Fibroblast of the aortic adventitia (primary cell): ENCODE measurements around the gene PSMG3. TPM values are rescaled to one million over a fixed set of nuclear protein-coding genes. Genes with fewer than 3 reads are reported as not detected.

Experiments used
- DNase-seq: peaks from one replicate; pipeline ENCODE4 v3.0.0-alpha.2; 2010; ENCODE audit warnings: low read depth
- H3K4me3 ChIP-seq: 2 replicates; pipeline ENCODE4 v1.5.1; 2011; ENCODE audit warnings: low read depth, mild to moderate bottlenecking, control low read depth, low read length, moderate library complexity
- total RNA-seq: library from RNA; depleted of rRNA; stranded (reverse); fragments of >200 nt; gene quantifications from 2 replicates; pipeline ENCODE4 v1.2.3, GENCODE V29; 2012; ENCODE audit warnings: low replicate concordance
- TF ChIP-seq, protein P1 (sequence below): IDR thresholded peaks from 2 replicates; pipeline ENCODE4 v1.5.1; 2011; ENCODE audit warnings: mild to moderate bottlenecking, low read length, control low read depth, inconsistent platforms; ENCODE audit not compliant: insufficient read depth

PSMG3 gene
- total RNA-seq, 1 donor: 20.5 TPM

DNA sequence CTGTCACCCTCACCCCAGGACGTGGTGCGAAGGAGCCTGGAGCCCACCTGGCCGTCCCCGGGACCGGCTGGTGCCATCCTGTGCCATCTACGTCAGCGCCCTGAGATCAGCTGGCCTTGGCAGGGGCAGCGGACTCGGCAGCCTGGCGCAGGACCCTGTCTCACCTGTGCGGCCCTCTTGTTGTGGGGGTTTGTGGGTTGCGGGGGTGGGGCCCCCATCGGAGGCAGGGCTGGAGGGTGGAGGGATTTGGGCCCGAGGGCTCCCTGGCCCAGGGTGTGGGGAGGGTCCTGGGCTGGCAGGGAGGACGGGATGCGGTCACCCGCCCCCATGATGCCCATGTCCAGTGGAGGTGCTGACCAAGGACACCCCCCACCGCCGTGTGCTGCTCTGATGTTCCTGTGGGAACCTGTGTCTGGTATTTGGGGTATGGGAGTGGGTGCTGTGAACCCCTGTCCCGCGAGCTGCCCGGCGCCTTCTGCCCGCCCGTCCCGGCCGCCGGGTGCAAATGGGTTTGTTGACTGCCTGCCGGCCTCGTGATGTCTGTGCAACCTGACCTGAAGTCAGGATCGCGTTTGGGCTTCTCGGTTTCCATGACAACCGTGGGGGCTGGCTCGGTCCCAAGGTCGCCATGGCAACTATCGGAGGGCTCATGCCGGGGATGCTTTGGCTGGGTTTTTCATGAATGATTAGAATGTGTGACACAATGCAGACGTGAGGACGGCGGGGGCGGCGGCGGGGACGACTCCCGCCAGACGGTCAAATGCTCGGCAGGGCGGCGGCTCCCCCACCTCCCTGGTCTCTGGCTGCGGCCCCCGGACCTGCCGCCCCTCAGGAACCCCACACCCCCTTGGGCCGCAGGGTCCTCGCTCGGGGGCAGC lies 32.1 kb downstream of the PSMG3 start:
- TF ChIP-seq, protein P1, sequence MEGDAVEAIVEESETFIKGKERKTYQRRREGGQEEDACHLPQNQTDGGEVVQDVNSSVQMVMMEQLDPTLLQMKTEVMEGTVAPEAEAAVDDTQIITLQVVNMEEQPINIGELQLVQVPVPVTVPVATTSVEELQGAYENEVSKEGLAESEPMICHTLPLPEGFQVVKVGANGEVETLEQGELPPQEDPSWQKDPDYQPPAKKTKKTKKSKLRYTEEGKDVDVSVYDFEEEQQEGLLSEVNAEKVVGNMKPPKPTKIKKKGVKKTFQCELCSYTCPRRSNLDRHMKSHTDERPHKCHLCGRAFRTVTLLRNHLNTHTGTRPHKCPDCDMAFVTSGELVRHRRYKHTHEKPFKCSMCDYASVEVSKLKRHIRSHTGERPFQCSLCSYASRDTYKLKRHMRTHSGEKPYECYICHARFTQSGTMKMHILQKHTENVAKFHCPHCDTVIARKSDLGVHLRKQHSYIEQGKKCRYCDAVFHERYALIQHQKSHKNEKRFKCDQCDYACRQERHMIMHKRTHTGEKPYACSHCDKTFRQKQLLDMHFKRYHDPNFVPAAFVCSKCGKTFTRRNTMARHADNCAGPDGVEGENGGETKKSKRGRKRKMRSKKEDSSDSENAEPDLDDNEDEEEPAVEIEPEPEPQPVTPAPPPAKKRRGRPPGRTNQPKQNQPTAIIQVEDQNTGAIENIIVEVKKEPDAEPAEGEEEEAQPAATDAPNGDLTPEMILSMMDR: no peak
- H3K4me3 ChIP-seq: peak overlapping the region; percentile 70
- peak; percentile 99 for DNase-seq

DNA sequence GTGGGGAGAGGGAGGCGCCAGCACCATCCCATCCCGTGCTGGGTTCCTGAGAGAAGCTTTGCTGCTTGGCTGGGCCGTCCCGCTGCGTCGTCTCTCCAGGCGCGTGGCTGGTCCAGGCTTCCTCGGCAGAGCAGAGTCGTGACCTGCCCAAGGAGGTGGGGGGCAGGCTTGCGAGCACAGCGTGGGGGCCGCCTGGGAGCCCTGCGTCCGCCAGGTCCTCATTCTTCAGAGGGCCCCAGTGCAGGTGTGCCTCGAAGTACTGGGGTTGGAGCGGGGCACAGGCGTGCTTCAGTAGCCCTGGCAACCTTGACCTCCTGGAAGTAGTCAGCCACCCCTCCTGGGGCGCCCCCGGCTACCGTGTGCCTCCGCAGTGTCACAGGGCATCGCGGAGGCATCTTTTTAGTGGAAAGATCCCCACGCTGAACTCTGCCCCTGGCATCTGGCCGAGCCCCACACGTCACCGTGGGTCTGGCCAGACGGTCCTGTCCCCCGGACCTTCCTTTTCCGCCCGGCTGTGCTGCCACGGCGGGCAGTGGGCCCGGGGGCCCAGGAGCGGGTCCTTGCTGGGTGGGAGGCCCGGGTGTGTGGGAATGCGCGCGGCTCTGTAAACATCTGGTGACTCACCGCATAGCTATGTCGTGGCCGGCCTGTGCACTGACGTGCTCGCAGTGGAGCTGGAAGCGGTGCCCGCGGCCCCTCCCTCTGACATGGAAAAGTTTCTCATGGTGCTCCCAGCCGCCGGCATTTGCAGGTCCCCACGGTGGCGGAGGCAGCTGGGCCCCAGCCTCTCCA lies 32.9 kb downstream of the PSMG3 start:
- peak; percentile 99 for DNase-seq
- H3K4me3 ChIP-seq: peak overlapping the region; percentile 70
- TF ChIP-seq, protein P1: no peak

DNA sequence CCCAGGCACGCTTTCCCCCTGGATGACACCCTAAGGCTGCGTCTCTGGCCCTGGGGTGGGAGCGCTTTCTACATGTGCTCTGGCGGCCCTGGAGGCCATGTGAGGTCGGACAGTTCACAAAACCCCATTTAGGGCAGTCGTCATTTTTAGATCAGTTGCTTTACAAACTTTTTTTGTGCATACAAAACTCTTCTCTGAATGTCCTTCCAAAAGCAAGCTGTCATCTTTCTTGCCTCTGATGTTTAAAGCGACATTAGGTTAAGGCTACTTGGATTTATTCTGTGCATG lies 33.4 kb downstream of the PSMG3 start:
- TF ChIP-seq, protein P1: no peak
- no peak for DNase-seq
- H3K4me3 ChIP-seq: no peak overlapping the region

DNA sequence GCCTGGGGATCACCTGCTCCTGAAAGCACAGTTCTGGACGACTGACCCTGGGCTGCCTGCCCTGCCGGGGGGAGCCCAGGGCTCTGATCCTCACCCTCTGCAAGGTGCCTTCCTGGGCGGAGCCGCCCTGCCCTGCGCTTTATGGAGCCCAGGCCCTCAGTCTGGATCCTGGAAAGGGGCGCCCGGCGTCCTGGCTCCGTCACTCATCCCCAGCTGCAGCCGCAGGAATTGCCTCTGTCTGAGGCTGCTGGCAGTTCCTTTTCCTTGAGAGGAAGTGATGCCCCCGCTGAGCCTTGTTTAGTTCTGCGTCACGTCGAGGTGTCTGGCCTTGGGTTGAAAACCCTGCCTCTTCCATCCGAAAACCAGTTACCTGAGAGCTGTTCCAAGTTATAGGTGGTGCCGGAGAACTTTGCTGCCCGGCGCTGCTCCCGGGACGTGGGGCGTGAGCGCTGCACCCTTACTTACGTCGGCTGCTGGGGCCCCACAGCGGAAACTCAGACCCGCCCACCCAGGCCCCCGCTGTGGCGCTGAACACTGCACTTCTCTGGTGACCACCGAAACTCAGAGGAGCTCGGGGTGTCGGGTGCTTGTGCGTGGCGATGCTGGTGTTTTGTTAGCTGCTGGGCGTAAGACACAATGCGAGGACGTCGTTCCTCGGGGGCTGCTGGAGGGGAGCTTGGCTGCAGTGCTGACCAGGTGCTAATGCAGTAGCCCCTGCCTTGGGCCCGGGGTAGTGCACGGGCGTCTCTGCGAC lies 34.0 kb downstream of the PSMG3 start:
- no peak for DNase-seq

DNA sequence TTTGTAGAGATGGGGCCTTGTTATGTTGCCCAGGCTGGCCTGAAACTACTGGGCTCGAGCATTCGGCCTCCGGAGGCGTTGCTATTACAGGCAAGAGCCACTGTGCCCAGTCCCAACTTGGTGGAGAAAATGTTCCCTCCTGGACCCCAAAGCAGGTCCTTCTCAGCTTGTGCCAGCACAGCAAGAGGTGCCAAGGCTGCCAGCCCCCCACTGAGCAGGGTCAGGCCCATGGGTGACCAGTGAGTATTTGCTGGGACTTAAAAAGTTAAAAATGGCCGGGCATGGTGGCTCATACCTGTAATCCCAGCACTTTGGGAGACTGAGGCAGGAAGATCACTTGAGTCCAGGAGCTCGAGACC lies 34.8 kb downstream of the PSMG3 start:
- no peak for DNase-seq
- TF ChIP-seq, protein P1: no peak
- no peak overlapping the region for H3K4me3 ChIP-seq

More for the DNA sequence above, 34.0 kb downstream of the PSMG3 start:
- H3K4me3 ChIP-seq: no peak overlapping the region
- TF ChIP-seq, protein P1: no peak

DNA sequence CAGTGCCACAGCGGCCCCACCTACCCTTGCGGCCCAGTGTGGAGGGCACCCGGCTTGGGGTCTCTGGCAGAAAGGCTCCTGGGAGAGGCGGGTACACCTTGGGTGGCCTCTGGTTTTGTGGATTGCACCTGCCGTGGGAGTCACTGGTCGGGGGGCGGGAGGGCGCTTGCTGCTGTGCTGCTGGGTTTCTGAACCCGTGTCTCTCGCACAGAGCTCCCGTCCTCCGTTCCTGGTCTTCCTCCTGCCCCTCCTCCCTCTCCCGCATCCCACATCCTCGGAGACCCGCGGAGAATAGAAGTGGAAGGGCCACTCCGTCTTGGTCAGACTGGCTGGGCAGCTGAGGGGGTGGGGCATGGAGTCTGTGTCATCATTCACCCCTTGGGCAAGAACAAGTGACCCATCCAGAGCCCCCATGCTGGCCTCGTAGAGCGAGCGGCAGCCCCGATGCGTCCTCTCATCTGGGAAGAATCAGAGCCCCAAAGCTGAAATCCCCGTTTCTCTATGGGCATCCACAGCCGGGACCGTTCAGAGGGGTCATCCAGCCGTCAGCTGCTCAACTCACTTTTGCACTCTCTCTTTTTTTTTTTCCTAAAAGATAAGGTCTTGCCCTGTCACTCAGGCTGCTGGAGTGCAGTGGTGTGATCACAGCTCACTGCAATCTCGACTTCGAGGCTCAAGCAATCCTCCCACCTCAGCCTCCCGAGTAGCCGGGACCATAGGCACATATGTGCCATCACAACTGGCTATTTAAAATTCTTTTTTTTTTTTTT lies 35.3 kb downstream of the PSMG3 start:
- TF ChIP-seq, protein P1: no peak
- H3K4me3 ChIP-seq: no peak overlapping the region
- DNase-seq: no peak
